ENCODE measurements around the gene INPP5D.

Gene INPP5D

DNA sequence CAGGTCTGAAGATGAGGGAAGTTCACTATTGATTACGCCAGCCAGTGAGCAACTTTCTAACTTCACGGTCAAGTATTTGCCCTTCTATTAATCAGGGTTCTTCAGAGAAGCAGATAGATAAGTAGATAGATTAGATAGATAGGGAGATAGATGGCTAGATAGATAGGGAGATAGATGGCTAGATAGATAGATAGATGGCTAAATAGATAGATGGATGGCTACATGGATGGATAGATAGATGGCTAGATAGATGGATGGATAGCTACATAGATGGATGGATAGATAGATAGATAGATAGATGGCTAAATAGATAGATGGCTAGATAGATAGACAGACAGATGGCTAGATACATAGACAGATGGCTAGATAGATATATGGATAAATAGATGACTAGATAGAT is 4.8 kb upstream of the INPP5D start:
- TF ChIP-seq, protein P1, sequence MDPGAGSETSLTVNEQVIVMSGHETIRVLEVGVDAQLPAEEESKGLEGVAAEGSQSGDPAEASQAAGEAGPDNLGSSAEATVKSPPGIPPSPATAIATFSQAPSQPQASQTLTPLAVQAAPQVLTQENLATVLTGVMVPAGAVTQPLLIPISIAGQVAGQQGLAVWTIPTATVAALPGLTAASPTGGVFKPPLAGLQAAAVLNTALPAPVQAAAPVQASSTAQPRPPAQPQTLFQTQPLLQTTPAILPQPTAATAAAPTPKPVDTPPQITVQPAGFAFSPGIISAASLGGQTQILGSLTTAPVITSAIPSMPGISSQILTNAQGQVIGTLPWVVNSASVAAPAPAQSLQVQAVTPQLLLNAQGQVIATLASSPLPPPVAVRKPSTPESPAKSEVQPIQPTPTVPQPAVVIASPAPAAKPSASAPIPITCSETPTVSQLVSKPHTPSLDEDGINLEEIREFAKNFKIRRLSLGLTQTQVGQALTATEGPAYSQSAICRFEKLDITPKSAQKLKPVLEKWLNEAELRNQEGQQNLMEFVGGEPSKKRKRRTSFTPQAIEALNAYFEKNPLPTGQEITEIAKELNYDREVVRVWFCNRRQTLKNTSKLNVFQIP (CRISPR knock-in tag; IDR thresholded peaks at IDR 0.05; ENCODE audit: borderline replicate concordance, low read depth) = no peak
- no peak for ATAC-seq

- TF ChIP-seq CSDC2 (CRISPR knock-in tag; IDR thresholded peaks at IDR 0.05) (no peak), ZNF70 (CRISPR knock-in tag; IDR thresholded peaks at IDR 0.05) (no peak), TOX (CRISPR knock-in tag; IDR thresholded peaks at IDR 0.05; ENCODE audit: borderline replicate concordance) (no peak), PPARA (CRISPR knock-in tag; IDR thresholded peaks at IDR 0.05; ENCODE audit: borderline replicate concordance) (no peak), ISL1 (CRISPR knock-in tag; IDR thresholded peaks at IDR 0.05) (no peak), RARB (CRISPR knock-in tag; IDR thresholded peaks at IDR 0.05) (no peak), BACH2 (CRISPR knock-in tag; IDR thresholded peaks at IDR 0.05; ENCODE audit: borderline replicate concordance) (no peak), ZFP3 (CRISPR knock-in tag; IDR thresholded peaks at IDR 0.05) (no peak), CSRNP3 (CRISPR knock-in tag; IDR thresholded peaks at IDR 0.05) (no peak), SNAI2 (CRISPR knock-in tag; IDR thresholded peaks at IDR 0.05) (no peak), ZFP30 (CRISPR knock-in tag; IDR thresholded peaks at IDR 0.05) (no peak), OSR1 (CRISPR knock-in tag; IDR thresholded peaks at IDR 0.05) (no peak), GLIS3 (CRISPR knock-in tag; IDR thresholded peaks at IDR 0.05) (no peak), TCF4 (CRISPR knock-in tag; IDR thresholded peaks at IDR 0.05; ENCODE audit: borderline replicate concordance) (no peak), ESRRG (CRISPR knock-in tag; IDR thresholded peaks at IDR 0.05) (no peak), PATZ1 (CRISPR knock-in tag; IDR thresholded peaks at IDR 0.05; ENCODE audit: borderline replicate concordance) (no peak)
- TF ChIP-seq, protein P2, sequence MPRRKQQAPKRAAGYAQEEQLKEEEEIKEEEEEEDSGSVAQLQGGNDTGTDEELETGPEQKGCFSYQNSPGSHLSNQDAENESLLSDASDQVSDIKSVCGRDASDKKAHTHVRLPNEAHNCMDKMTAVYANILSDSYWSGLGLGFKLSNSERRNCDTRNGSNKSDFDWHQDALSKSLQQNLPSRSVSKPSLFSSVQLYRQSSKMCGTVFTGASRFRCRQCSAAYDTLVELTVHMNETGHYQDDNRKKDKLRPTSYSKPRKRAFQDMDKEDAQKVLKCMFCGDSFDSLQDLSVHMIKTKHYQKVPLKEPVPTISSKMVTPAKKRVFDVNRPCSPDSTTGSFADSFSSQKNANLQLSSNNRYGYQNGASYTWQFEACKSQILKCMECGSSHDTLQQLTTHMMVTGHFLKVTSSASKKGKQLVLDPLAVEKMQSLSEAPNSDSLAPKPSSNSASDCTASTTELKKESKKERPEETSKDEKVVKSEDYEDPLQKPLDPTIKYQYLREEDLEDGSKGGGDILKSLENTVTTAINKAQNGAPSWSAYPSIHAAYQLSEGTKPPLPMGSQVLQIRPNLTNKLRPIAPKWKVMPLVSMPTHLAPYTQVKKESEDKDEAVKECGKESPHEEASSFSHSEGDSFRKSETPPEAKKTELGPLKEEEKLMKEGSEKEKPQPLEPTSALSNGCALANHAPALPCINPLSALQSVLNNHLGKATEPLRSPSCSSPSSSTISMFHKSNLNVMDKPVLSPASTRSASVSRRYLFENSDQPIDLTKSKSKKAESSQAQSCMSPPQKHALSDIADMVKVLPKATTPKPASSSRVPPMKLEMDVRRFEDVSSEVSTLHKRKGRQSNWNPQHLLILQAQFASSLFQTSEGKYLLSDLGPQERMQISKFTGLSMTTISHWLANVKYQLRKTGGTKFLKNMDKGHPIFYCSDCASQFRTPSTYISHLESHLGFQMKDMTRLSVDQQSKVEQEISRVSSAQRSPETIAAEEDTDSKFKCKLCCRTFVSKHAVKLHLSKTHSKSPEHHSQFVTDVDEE (CRISPR knock-in tag; IDR thresholded peaks at IDR 0.05) = no peak
- no peak for ATAC-seq
Measured at GRCh38 chr2:233056961-233057605, 3.1 kb upstream of the INPP5D start.

GRCh38 chr2:233058717-233059546 is 1.2 kb upstream of the INPP5D start:
- TF ChIP-seq ZFP30 (CRISPR knock-in tag; IDR thresholded peaks at IDR 0.05) (no peak), TCF4 (CRISPR knock-in tag; IDR thresholded peaks at IDR 0.05; ENCODE audit: borderline replicate concordance) (no peak), ZNF565 (CRISPR knock-in tag; conservative IDR thresholded peaks at IDR 0.05; ENCODE audit: low read depth) (no peak)
- TF ChIP-seq, protein P2 (CRISPR knock-in tag; IDR thresholded peaks at IDR 0.05) = no peak

More at GRCh38 chr2:233058717-233059546, 1.2 kb upstream of the INPP5D start:
- ATAC-seq = no peak

Data from SK-N-SH treated with all-trans-retinoic acid at 6 μM for 48 hours (cell line).